ENCODE measurements around the gene FAP.
A peak's percentile ranks its signal among the peaks of the same experiment; 100 is the strongest.

Gene FAP

GRCh38 chr2:162125138-162125537, 118.1 kb downstream of the FAP start:
- DNase-seq = no peak

- DNase-seq = peak; percentile 45
Observed at GRCh38 chr2:162123806-162124758, 119.2 kb downstream of the FAP start.
